Pancreas (tissue), 10 donors: Measurements from ENCODE around the gene KDM4B. TPM values are rescaled to one million over a fixed set of nuclear protein-coding genes. Genes with fewer than 3 reads are reported as not detected.
A peak's percentile ranks its signal among the peaks of the same experiment; 100 is the strongest.

Experiments used
- ATAC-seq, 4 donors: fragments of 200-7000 bp; cut with Tn5 transposase; one replicate each; pipeline versions ENCODE4 v1.8.0 to v1.9.1; 2020; ENCODE audit warnings: mild to moderate bottlenecking in 4 of 4, moderate library complexity in 4 of 4
- DNase-seq, 6 donors: peaks; one replicate each; pipeline ENCODE4 v3.0.0-alpha.2; 2020
- FAIRE-seq: peaks from 2 replicates; lab custom pipeline; 2012; peaks lifted over from hg19 to GRCh38; lab: Jason Lieb, UNC
- H3K27ac ChIP-seq, 4 donors: fragments of 200-600 bp; sonication (generic); 1 replicate in 3 of 4; 2 replicates in 1 of 4; pipeline versions ENCODE4 v1.5.0 to v1.8.0; 2020
- H3K27me3 ChIP-seq, 4 donors: fragments of 200-600 bp; one replicate each; pipeline ENCODE4 v1.8.0; 2021
- H3K36me3 ChIP-seq, 3 donors: fragments of 200-600 bp; sonication (generic) in 1 of 3; one replicate each; pipeline versions ENCODE4 v1.5.0 to v1.8.0; 2020 to 2021
- H3K4me1 ChIP-seq, 3 donors: fragments of 200-600 bp; one replicate each; pipeline ENCODE4 v1.8.0; 2021
- H3K4me3 ChIP-seq, 4 donors: fragments of 200-600 bp; sonication (generic) in 2 of 4; one replicate each; pipeline versions ENCODE4 v1.5.0 to v1.8.0; 2020 to 2021
- H3K9me3 ChIP-seq, 4 donors: fragments of 200-600 bp; one replicate each; pipeline ENCODE4 v1.8.0; 2021
- CTCF ChIP-seq, 4 donors: fragments of 200-600 bp; sonication (generic) in 3 of 4; IDR thresholded peaks; one replicate each; pipeline versions ENCODE4 v1.5.0 to v1.8.0; 2021; ENCODE audit warnings: antibody characterized with exemption in 4 of 4
- WGBS, 2 donors: extraction: QIAGEN DNeasy Blood & Tissue Kit; methylation state at CpG; one replicate each; pipeline ENCODE4 v1.1.7; 2013; 5-methylcytosine and 5-hydroxymethylcytosine counted together
- intact Hi-C, 3 donors: fragments of 100-400 bp; cut with DNase I; formaldehyde crosslinking; loops; one replicate each; pipeline versions ENCODE4 v1.11.1 to v1.14.2; 2022
- polyA plus RNA-seq, 2 donors: library from polyadenylated mRNA; stranded (reverse); fragments of 200-250 nt; gene quantifications; one replicate each; pipeline ENCODE4 v1.2.3, GENCODE V29; 2013
- total RNA-seq, 6 donors: library from RNA; stranded (reverse); fragmentation: NEBNext Ultra II Directional in 4 of 6; extraction: Animal tissue kit (Norgen Biotek cat#: 25700) in 4 of 6; gene quantifications; one replicate each; pipeline versions ENCODE4 v1.2.1 to v1.2.4, GENCODE V29; 2021 to 2023
- donor health status: healthy with polysubstance abuse.
- donor health status: DM: no; HTN: no; CAD: no; lungs with moderate emphysema.
- donor health status: DM: no; HTN: no; CAD: no.
- donor health status: control.
- donor health status: control.
- donor health status: Bipolar disorder and iron deficiency.
- donor health status: DM: yes; HTN: yes; CAD: no.
- donor health status: DM: no; HTN: no; CAD: no.
- donor health status: DM: no; HTN: no; CAD: no.
- donor health status: DM: yes; HTN: yes; CAD: no.

The KDM4B gene
- total and polyA plus RNA-seq, 8 donors: 13.8 to 24.0 (median 18.5) TPM

GRCh38 chr19:5107432-5108122 lies 138.7 kb downstream of the KDM4B start:
- H3K27ac ChIP-seq: no peak overlapping the region
- no peak for TF ChIP-seq CTCF (IDR thresholded peaks at IDR 0.05)
- no peak for ATAC-seq
- WGBS, 2 donors: 88 to 90% methylated on average over 20 to 21 of the region's 21 CpGs
- FAIRE-seq: no peak
- no peaks in the 10 kb centered on the region for H3K36me3 ChIP-seq
- intact Hi-C loops: no loop called here
- no peak overlapping the region for H3K4me3 ChIP-seq
- DNase-seq: no peak
- no peaks in the 10 kb centered on the region for H3K27me3 ChIP-seq
- no peaks in the 10 kb centered on the region for H3K9me3 ChIP-seq
- peaks cover 25 to 34% (median 26%) of the 10 kb centered on the region in 3 donors for H3K4me1 ChIP-seq

- no peaks in the 10 kb centered on the region for H3K36me3 ChIP-seq
- no peak for FAIRE-seq
- WGBS, 2 donors: 92% methylated on average over 12 of the region's 12 CpGs
- H3K9me3 ChIP-seq: no peaks in the 10 kb centered on the region
- no peak overlapping the region for H3K4me3 ChIP-seq
- ATAC-seq: no peak
- TF ChIP-seq CTCF (IDR thresholded peaks at IDR 0.05): no peak
- intact Hi-C loops: no loop called here
- peaks cover 19 to 30% (median 20%) of the 10 kb centered on the region in 3 donors for H3K4me1 ChIP-seq
- no peak for DNase-seq
- no peak overlapping the region for H3K27ac ChIP-seq
- H3K27me3 ChIP-seq: no peaks in the 10 kb centered on the region
These were observed 139.2 kb downstream of the KDM4B start for GRCh38 chr19:5108123-5108596.

- H3K4me1 ChIP-seq: peaks cover 12 to 24% (median 16%) of the 10 kb centered on the region in 3 donors
- H3K36me3 ChIP-seq: no peaks in the 10 kb centered on the region
- no peak for DNase-seq
- WGBS, 2 donors: 97 to 100% methylated on average over 13 of the region's 13 CpGs
- no peak for TF ChIP-seq CTCF (IDR thresholded peaks at IDR 0.05)
- H3K27me3 ChIP-seq: no peaks in the 10 kb centered on the region
- FAIRE-seq: no peak
- no peak overlapping the region for H3K27ac ChIP-seq
- intact Hi-C loops: no loop called here
- no peaks in the 10 kb centered on the region for H3K9me3 ChIP-seq
- H3K4me3 ChIP-seq: no peak overlapping the region
- ATAC-seq: no peak
These were observed 140.0 kb downstream of the KDM4B start for GRCh38 chr19:5108866-5109265.

- FAIRE-seq (no peak), ATAC-seq (no peak), DNase-seq (no peak)
- H3K27ac ChIP-seq: no peak overlapping the region
- TF ChIP-seq CTCF (IDR thresholded peaks at IDR 0.05): no peak
- H3K4me3 ChIP-seq: no peak overlapping the region
- intact Hi-C loops: no loop called here
- H3K36me3 ChIP-seq: no peaks in the 10 kb centered on the region
- peaks cover 8 to 24% (median 16%) of the 10 kb centered on the region in 3 donors for H3K4me1 ChIP-seq
- WGBS, 2 donors: 94 to 95% methylated on average over 17 of the region's 17 CpGs
- no peaks in the 10 kb centered on the region for H3K9me3 ChIP-seq
- H3K27me3 ChIP-seq: no peaks in the 10 kb centered on the region
These were observed 140.6 kb downstream of the KDM4B start for GRCh38 chr19:5109560-5109959.

- Histone ChIP-seq H3K36me3 (no peaks in the 10 kb centered on the region), H3K4me1 (peaks cover 18 to 30% (median 22%) of the 10 kb centered on the region in 3 donors), H3K9me3 (no peaks in the 10 kb centered on the region), H3K27ac (no peak overlapping the region), H3K27me3 (no peaks in the 10 kb centered on the region), H3K4me3 (no peak overlapping the region)
- 93% methylated on average over 22 to 27 of the region's 27 CpGs for WGBS, 2 donors
- ATAC-seq: peak in 1 of 4 donors; percentile 2
- DNase-seq: no peak
- FAIRE-seq: no peak
- intact Hi-C loops: no loop called here
- TF ChIP-seq CTCF (IDR thresholded peaks at IDR 0.05): no peak
These were observed 141.6 kb downstream of the KDM4B start for GRCh38 chr19:5110546-5110945.
